HepG2 (cell line): ENCODE measurements around the gene KLHL7. TPM values are rescaled to one million over a fixed set of nuclear protein-coding genes. Genes with fewer than 3 reads are reported as not detected.

Experiments used
- ADNP ChIP-seq: sonication (generic); formaldehyde crosslinking; IDR thresholded peaks from 2 replicates; pipeline ENCODE4 v1.4.0; 2020; ENCODE audit warnings: missing genetic modification reagents
- ATF1 ChIP-seq: IDR thresholded peaks from 2 replicates; pipeline ENCODE4 v1.6.1; 2016; ENCODE audit warnings: mild to moderate bottlenecking, control low read depth
- DNMT1 ChIP-seq: sonication (generic); formaldehyde crosslinking; IDR thresholded peaks from 2 replicates; pipeline ENCODE4 v1.5.1; 2020; ENCODE audit warnings: mild to moderate bottlenecking, missing genetic modification reagents
- DR1 ChIP-seq: sonication (generic); formaldehyde crosslinking; IDR thresholded peaks from 2 replicates; pipeline ENCODE4 v1.8.0; 2021; ENCODE audit warnings: mild to moderate bottlenecking, missing genetic modification reagents, inconsistent platforms
- KDM1A ChIP-seq: IDR thresholded peaks from 2 replicates; pipeline ENCODE4 v1.6.1; 2016; ENCODE audit warnings: missing compliant biosample characterization
- NFATC3 ChIP-seq: sonication (generic); formaldehyde crosslinking; IDR thresholded peaks from 2 replicates; pipeline ENCODE4 v1.5.1; 2020; ENCODE audit warnings: mild to moderate bottlenecking, missing genetic modification reagents
- NFKB2 ChIP-seq: sonication (generic); formaldehyde crosslinking; IDR thresholded peaks from 2 replicates; pipeline ENCODE4 v1.4.0; 2020; ENCODE audit warnings: missing genetic modification reagents, borderline replicate concordance
- TRIM24 ChIP-seq: sonication (generic); formaldehyde crosslinking; IDR thresholded peaks from 2 replicates; pipeline ENCODE4 v1.8.0; 2022; ENCODE audit warnings: mild to moderate bottlenecking, missing genetic modification reagents
- ZNF614 ChIP-seq: IDR thresholded peaks from 2 replicates; pipeline ENCODE4 v1.6.1; 2018; ENCODE audit warnings: missing biosample characterization, missing genetic modification reagents, inconsistent platforms, borderline replicate concordance
- ZNF646 ChIP-seq: sonication (generic); formaldehyde crosslinking; IDR thresholded peaks from 2 replicates; pipeline ENCODE4 v1.9.0; 2021; ENCODE audit warnings: mild to moderate bottlenecking, missing genetic modification reagents
- ZSCAN20 ChIP-seq: sonication (generic); formaldehyde crosslinking; IDR thresholded peaks from 2 replicates; pipeline ENCODE4 v1.4.0; 2020; ENCODE audit warnings: missing genetic modification reagents, mild to moderate bottlenecking, borderline replicate concordance
- ZSCAN9 ChIP-seq: IDR thresholded peaks from 2 replicates; pipeline ENCODE4 v1.6.1; 2016; ENCODE audit warnings: borderline replicate concordance
- polyA plus RNA-seq, 8 experiments: library from polyadenylated mRNA; depleted of rRNA in 3 of 8; stranded (reverse) in 7 of 8; unstranded in 1 of 8; fragments of >200 nt; fragmentation: Illumina TruSeq in 4 of 8; extraction: Trizol in 4 of 8; gene quantifications; 2 replicates each; pipeline versions ENCODE4 v1.2.1 to v1.2.3, GENCODE V29; 2011 to 2016; ENCODE audit warnings: low read depth in 4 of 8, missing spikeins in 1 of 8, mixed read lengths in 1 of 8; ENCODE audit not compliant: insufficient read depth in 1 of 8
- total RNA-seq, 5 experiments: library from RNA; depleted of rRNA; stranded (reverse); fragments of >200 nt; fragmentation: Illumina TruSeq; extraction: Trizol; gene quantifications; 2 replicates each; pipeline ENCODE4 v1.2.3, GENCODE V29; 2016; ENCODE audit warnings: low read depth in 1 of 5
- TF ChIP-seq, protein P1 (sequence below): sonication (generic); formaldehyde crosslinking; IDR thresholded peaks from 2 replicates; pipeline ENCODE4 v1.4.0; 2020; ENCODE audit warnings: mild to moderate bottlenecking, missing genetic modification reagents
- TF ChIP-seq, protein P2 (sequence below): sonication (generic); formaldehyde crosslinking; IDR thresholded peaks from 2 replicates; pipeline ENCODE4 v1.4.0; 2020; ENCODE audit warnings: mild to moderate bottlenecking, missing genetic modification reagents

KLHL7 gene
- total and polyA plus RNA-seq, 2 of the 13 experiments (the other 11 are each of a cell fraction or from before 2014, with no cell fraction given) = 16.2 to 34.4 TPM

GRCh38 chr7:23181684-23182553 lies 76.3 kb downstream of the KLHL7 start, which contains the start of gene NUP42 (continued):
- no peak for TF ChIP-seq ZNF646 (CRISPR knock-in tag)
- TF ChIP-seq KDM1A (CRISPR knock-in tag) = peak; percentile 16; the same call in 1 of the 2 replicates
- TF ChIP-seq, protein P1, sequence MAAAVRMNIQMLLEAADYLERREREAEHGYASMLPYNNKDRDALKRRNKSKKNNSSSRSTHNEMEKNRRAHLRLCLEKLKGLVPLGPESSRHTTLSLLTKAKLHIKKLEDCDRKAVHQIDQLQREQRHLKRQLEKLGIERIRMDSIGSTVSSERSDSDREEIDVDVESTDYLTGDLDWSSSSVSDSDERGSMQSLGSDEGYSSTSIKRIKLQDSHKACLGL (CRISPR knock-in tag) = peak; percentile 76
- no peak for TF ChIP-seq ADNP (CRISPR knock-in tag)
- TF ChIP-seq ZSCAN9 (CRISPR knock-in tag) = peak; percentile 92
- TF ChIP-seq ATF1 (CRISPR knock-in tag) = peak; percentile 99
- peak; percentile 88; the same call in 1 of the 2 replicates for TF ChIP-seq NFATC3 (CRISPR knock-in tag)
- peak; percentile 86 for TF ChIP-seq NFKB2 (CRISPR knock-in tag)
- TF ChIP-seq DR1 (CRISPR knock-in tag) = peak; percentile 75
- TF ChIP-seq ZNF614 (CRISPR knock-in tag) = peak; percentile 84; the same call in 1 of the 2 replicates
- no peak for TF ChIP-seq ZSCAN20
- TF ChIP-seq, protein P2, sequence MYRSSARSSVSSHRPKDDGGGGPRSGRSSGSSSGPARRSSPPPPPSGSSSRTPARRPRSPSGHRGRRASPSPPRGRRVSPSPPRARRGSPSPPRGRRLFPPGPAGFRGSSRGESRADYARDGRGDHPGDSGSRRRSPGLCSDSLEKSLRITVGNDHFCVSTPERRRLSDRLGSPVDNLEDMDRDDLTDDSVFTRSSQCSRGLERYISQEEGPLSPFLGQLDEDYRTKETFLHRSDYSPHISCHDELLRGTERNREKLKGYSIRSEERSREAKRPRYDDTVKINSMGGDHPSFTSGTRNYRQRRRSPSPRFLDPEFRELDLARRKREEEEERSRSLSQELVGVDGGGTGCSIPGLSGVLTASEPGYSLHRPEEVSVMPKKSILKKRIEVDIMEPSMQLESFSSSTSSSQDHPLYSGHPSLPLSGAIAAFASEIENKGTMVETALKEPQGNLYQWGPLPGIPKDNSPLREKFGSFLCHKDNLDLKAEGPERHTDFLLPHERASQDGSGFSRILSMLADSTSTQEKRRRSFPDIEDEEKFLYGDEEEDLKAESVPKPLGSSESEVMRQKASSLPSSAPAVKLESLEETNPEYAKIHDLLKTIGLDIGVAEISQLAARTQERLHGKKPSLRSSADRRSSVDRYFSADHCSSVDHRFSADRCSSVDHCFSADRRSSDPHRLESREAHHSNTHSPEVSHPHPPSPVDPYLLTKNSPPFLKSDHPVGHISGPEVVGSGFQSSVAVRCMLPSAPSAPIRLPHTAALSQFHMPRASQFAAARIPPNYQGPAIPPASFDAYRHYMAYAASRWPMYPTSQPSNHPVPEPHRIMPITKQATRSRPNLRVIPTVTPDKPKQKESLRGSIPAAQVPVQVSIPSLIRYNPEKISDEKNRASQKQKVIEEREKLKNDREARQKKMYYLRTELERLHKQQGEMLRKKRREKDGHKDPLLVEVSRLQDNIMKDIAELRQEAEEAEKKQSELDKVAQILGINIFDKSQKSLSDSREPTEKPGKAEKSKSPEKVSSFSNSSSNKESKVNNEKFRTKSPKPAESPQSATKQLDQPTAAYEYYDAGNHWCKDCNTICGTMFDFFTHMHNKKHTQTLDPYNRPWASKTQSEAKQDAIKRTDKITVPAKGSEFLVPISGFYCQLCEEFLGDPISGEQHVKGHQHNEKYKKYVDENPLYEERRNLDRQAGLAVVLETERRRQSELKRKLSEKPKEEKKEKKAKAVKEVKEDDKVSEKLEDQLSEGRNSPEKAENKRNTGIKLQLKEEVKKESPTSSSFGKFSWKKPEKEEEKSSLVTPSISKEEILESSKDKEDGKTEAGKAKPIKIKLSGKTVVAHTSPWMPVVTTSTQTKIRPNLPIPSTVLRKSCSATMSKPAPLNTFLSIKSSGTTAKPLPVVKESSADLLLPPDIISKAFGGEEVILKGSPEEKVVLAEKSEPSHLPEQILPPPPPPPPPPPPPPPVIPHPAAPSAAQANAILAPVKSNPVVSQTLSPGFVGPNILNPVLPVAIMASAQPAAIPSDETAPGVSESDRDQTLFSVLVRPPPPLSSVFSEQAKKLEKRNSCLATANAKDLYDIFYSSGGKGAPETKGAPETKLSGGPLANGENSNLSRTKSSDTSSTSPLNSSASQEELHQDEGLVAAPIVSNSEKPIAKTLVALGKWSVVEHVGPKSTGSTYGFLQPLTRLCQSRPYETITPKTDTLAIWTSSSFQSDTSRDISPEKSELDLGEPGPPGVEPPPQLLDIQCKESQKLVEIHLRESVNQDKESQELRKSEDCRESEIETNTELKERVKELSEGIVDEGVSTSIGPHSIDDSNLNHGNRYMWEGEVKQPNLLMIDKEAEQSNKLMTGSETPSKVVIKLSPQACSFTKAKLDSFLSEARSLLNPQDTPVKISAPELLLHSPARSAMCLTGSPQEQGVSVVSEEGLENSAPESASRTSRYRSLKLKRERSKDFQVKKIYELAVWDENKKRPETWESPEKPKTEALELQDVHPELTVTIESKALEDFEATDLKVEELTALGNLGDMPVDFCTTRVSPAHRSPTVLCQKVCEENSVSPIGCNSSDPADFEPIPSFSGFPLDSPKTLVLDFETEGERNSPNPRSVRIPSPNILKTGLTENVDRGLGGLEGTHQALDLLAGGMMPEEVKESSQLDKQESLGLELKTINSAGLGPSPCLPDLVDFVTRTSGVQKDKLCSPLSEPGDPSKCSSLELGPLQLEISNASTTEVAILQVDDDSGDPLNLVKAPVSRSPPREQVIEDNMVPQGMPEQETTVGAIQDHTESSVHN = 0 out of 2 replicates have a peak, but pooled peaks have one; percentile 72
- 0 out of 2 replicates have a peak, but pooled peaks have one; percentile 75 for TF ChIP-seq DNMT1 (CRISPR knock-in tag)
- TF ChIP-seq TRIM24 (CRISPR knock-in tag) = no peak
